HG03060 (cell line): ENCODE data around the gene DCP2.

Experiments
- ATAC-seq: cut with Tn5 transposase; IDR thresholded peaks from one replicate; pipeline ENCODE4 v1.9.1; 2021; ENCODE audit warnings: low read depth, moderate number of reproducible peaks; ENCODE audit not compliant: unreplicated experiment

Gene DCP2

DNA sequence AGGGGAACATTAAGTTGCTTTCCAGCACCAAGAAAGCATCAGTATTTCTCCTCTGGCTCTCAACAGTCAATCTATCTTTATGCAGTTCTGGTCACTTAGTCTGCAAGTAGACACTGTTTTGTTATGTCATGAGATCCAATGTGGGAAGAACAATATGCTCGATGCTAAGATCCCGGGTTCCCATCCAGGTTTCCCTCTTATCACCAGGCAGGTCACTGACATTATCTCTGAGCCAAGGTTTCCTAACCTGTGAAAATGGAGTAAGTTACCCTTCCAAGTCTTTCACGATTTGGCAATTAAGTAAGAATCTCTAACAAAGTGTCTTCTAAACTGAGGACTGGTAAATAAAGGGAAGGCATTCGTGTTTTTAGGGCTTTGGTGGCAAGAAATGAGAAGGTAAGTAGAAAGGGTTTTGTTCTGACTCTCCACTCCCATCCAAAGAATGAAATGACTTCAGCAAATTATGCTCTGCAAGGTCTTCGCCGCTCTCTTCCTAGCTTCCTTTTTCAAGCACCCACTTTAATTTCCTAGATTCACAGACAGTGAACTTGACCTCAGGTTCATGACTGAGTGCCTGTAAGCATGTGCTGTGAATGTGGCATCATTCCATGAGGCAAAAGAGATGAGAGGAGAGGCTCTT lies 86.4 kb downstream of the DCP2 start:
- ATAC-seq: no peak

DNA sequence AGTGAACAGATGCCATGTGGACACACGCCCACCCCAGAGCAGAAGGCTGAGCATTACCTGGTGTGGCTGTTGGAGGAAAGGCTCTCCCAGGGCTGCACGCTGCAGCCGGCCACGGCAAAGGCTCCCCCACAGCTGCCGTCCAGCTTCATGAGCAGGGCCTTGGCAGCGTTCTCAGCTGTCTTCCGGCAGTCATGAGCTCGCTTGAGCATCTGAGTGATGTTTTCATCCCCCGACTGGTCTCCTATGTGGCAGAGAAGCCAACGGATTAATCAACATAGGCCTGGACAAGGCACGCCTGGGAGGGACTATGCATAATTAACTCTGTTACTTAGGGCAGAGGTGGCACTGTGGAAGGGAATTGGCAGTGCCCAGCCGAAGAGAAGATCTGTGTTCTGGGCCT lies 87.3 kb downstream of the DCP2 start:
- ATAC-seq: no peak

DNA sequence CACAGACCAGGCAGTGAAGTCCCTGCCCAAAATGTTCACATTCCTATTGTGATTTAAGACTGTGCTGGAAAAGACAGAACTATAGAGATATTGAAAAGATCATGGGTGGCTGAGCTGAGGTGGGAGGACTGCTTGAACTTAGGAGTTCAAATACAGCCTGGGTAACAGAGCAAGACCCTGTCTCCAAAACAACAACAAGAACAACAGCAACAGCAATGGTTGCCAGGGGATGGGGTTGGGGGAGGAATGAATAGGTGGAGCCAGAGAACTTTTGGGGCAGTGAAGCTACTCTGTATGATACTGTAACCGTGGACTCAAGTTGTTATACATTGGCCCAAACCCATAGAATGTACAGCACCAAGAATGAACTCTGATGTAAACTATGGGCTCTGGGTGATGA lies 88.2 kb downstream of the DCP2 start:
- no peak for ATAC-seq

DNA sequence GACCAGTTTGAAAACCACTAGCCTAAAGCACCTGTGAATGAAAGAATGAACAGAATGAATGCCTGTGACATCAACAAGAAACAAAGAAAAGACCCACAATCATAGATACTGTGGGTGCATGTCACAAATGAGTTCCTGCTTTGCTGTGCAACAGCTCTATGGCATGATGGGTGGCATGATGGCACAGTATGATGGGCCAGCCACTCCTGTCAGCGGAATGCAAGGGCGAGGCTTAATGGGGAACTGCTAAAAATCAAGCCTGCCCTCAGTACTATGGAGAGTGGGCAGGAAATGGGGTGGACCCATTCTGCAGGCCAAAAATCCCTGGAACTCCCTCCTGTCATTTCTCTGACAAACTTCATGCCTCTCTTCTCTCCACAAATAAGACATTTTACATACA lies 89.0 kb downstream of the DCP2 start:
- no peak for ATAC-seq

DNA sequence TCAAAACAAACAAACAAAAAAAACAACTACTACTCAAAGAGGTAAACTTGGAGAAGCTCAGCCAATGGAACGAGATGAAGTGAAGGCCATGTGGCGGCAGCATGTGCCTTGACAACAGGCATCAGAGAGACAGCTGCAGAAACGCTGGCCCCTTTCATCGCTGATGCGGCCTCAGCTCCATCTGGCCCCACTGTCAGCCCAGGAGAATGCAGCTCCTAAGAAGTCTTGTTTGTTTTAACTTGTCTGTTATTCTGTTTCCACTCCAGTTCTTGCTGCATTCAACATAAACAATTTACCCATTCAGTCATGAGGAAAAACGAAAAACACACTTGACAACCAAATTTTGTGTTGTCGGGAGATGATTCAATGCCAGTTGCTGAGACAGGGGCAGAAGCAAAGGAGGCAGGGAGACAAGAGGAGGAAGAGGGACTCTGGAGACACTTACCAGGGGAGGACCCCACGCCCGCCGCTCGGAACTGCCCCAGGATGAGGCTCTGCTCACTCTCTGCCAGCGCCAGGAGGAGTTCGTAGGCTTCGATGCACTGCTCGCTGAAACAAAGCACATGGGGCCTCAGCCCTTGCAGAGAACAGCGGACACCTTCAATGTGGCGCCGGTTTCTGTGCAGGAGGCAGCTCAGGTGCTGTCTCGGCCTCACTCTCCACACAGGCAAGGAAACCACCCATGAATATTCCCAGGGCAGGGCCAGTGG lies 91.2 kb downstream of the DCP2 start:
- no peak for ATAC-seq

DNA sequence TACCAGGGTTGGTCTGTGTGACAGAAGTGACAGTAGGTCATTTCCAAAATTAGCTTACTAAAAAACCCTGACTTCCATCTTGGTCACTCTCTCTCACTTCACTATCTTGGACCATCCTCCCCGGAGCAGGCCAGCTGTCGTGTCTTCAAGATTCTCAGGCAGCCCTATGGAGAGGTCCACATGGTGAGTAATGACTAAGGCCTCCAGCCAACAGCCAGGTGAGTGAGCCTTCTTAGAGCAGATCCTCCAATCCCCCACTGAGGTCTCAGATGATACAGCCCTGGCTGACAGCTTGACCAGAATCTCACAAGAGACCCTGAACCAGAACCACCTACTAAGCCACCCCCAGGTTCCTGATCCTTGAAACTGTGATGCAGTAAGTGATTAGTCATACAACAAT lies 92.0 kb downstream of the DCP2 start:
- no peak for ATAC-seq
